ENCODE data around the gene PLIN3.
A peak's percentile ranks its signal among the peaks of the same experiment; 100 is the strongest.

- TF ChIP-seq CTCF (IDR thresholded peaks at IDR 0.05 in 8 of 11, conservative IDR thresholded peaks at IDR 0.05 in 3 of 11) (peak in 2 of 11 experiments; percentile 13 to 16), POLR2A (IDR thresholded peaks at IDR 0.05) (no peak), POLR2AphosphoS5 (IDR thresholded peaks at IDR 0.05) (no peak)
Observed at GRCh38 chr19:4829001-4829712, 38.3 kb downstream of the PLIN3 start.

Data from spleen (tissue), 7 donors.